Measurements from ENCODE around the gene GAL3ST2.
"Not testable (repeated sequence)": the region's sequence is repeated elsewhere in the genome, so short reads cannot be mapped to it uniquely, and the experiment has no call there.

The GAL3ST2 gene

GRCh38 chr2:241773511-241774418, 2.9 kb upstream of the GAL3ST2 start:
- peaks cover 20% of the 10 kb centered on the region for H3K4me1 ChIP-seq (ENCODE audit: control insufficient read depth, insufficient read depth, low read length)
- no peaks in the 10 kb centered on the region for H3K36me3 ChIP-seq (ENCODE audit: control insufficient read depth, insufficient read depth, low read length)
- H3K9me3 ChIP-seq (ENCODE audit: control insufficient read depth, low read length), result no peaks in the 10 kb centered on the region
- no peak overlapping the region for H3K9ac ChIP-seq (ENCODE audit: low read length)
- H3K27me3 ChIP-seq (ENCODE audit: control insufficient read depth, insufficient read depth, low read length), result peaks cover 25% of the 10 kb centered on the region
- H3K4me3 ChIP-seq (ENCODE audit: low read length), result no peak overlapping the region

DNA sequence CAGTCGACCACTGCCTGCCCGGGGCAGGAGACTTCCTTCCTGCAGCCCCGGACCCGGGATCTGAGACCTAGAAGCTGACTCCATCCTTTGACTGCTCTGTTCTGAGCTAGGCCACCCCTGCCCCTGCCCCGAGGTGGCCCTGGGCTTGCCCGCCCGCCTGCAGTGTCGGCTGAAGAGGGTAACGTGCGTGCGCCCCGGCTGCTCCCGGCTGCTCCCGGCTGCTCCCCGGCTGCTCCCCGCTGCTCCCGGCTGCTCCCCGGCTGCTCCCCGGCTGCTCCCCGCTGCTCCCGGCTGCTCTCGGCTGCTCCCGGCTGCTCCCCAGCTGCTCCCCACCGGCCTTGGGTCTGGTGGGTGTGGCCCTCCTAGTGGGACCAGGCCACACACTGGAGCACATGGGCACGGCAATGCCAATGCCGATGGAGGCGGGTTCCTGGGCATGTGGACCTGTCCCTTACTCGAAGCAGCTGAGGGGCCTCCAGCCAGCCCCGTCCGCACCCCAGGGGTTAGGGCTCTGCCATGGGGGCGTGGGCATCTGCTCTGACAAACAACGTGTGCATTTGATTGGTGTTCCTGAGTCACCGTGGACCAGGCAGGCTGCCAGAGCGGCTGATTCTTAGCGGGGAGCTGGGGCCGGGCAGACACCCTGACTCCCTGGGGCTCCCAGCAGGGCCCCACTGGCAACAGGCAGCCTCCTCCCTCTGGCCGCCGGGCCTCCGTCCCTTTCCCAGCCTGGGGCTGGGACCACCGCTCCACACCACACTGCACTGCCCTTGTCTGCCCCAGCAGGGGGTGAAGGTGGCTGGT, 2.0 kb upstream of the GAL3ST2 start:
- H3K27me3 ChIP-seq (ENCODE audit: control insufficient read depth, insufficient read depth, low read length), result peaks cover 25% of the 10 kb centered on the region
- H3K36me3 ChIP-seq (ENCODE audit: control insufficient read depth, insufficient read depth, low read length), result no peaks in the 10 kb centered on the region
- no peaks in the 10 kb centered on the region for H3K9me3 ChIP-seq (ENCODE audit: control insufficient read depth, low read length)
- H3K4me1 ChIP-seq (ENCODE audit: control insufficient read depth, insufficient read depth, low read length), result peaks cover 20% of the 10 kb centered on the region
- no peak overlapping the region for H3K4me3 ChIP-seq (ENCODE audit: low read length)
- no peak overlapping the region for H3K9ac ChIP-seq (ENCODE audit: low read length)

GRCh38 chr2:241775223-241776177, 1.1 kb upstream of the GAL3ST2 start:
- Histone ChIP-seq H3K36me3 (ENCODE audit: control insufficient read depth, insufficient read depth, low read length) (no peaks in the 10 kb centered on the region), H3K4me1 (ENCODE audit: control insufficient read depth, insufficient read depth, low read length) (peaks cover 20% of the 10 kb centered on the region), H3K4me3 (ENCODE audit: low read length) (no peak overlapping the region), H3K9ac (ENCODE audit: low read length) (no peak overlapping the region), H3K27me3 (ENCODE audit: control insufficient read depth, insufficient read depth, low read length) (peaks cover 25% of the 10 kb centered on the region), H3K9me3 (ENCODE audit: control insufficient read depth, low read length) (no peaks in the 10 kb centered on the region)

GRCh38 chr2:241777170-241777685, 606 bp downstream of the GAL3ST2 start:
- no peak overlapping the region for H3K9ac ChIP-seq (ENCODE audit: low read length)
- peaks cover 20% of the 10 kb centered on the region for H3K4me1 ChIP-seq (ENCODE audit: control insufficient read depth, insufficient read depth, low read length)
- H3K36me3 ChIP-seq (ENCODE audit: control insufficient read depth, insufficient read depth, low read length), result no peaks in the 10 kb centered on the region
- peaks cover 19% of the 10 kb centered on the region for H3K27me3 ChIP-seq (ENCODE audit: control insufficient read depth, insufficient read depth, low read length)
- no peaks in the 10 kb centered on the region for H3K9me3 ChIP-seq (ENCODE audit: control insufficient read depth, low read length)
- no peak overlapping the region for H3K4me3 ChIP-seq (ENCODE audit: low read length)

- peaks cover 19% of the 10 kb centered on the region for H3K27me3 ChIP-seq (ENCODE audit: control insufficient read depth, insufficient read depth, low read length)
Observed at GRCh38 chr2:241777686-241778627, 1.3 kb downstream of the GAL3ST2 start.

GRCh38 chr2:241780939-241781569, 4.4 kb downstream of the GAL3ST2 start:
- H3K9ac ChIP-seq (ENCODE audit: low read length), result no peak overlapping the region
- H3K27me3 ChIP-seq (ENCODE audit: control insufficient read depth, insufficient read depth, low read length), result peaks cover 7% of the 10 kb centered on the region
- no peak overlapping the region for H3K4me3 ChIP-seq (ENCODE audit: low read length)
- no peaks in the 10 kb centered on the region for H3K9me3 ChIP-seq (ENCODE audit: control insufficient read depth, low read length)
- H3K4me1 ChIP-seq (ENCODE audit: control insufficient read depth, insufficient read depth, low read length), result no peaks in the 10 kb centered on the region
- H3K36me3 ChIP-seq (ENCODE audit: control insufficient read depth, insufficient read depth, low read length), result no peaks in the 10 kb centered on the region

More at GRCh38 chr2:241777686-241778627, 1.3 kb downstream of the GAL3ST2 start:
- Histone ChIP-seq H3K4me1 (ENCODE audit: control insufficient read depth, insufficient read depth, low read length) (peaks cover 20% of the 10 kb centered on the region), H3K9me3 (ENCODE audit: control insufficient read depth, low read length) (no peaks in the 10 kb centered on the region), H3K36me3 (ENCODE audit: control insufficient read depth, insufficient read depth, low read length) (no peaks in the 10 kb centered on the region), H3K9ac (ENCODE audit: low read length) (no peak overlapping the region), H3K4me3 (ENCODE audit: low read length) (no peak overlapping the region)

DNA sequence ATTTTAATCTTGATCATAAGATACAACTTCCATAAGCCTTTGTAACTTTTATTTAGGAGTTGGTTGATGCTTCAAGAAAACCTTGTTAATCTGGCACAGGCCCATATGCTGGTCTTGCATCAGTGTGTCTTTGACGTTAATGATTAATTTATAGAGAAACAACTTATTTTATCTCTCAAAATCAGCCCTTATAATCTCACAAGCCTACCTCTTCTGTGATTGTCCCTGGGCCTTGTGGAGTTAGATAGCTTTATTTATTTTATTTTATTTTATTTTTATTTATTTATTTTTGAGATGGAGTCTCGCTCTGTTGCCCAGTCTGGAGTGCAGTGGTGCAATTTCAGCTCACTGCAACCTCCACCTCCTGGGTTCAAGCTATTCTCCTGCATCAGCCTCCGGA, 5.4 kb downstream of the GAL3ST2 start:
- not testable (repeated sequence) for H3K9ac ChIP-seq (ENCODE audit: low read length); H3K4me1 ChIP-seq (ENCODE audit: control insufficient read depth, insufficient read depth, low read length); H3K36me3 ChIP-seq (ENCODE audit: control insufficient read depth, insufficient read depth, low read length); H3K9me3 ChIP-seq (ENCODE audit: control insufficient read depth, low read length); H3K27me3 ChIP-seq (ENCODE audit: control insufficient read depth, insufficient read depth, low read length); H3K4me3 ChIP-seq (ENCODE audit: low read length)

- no peaks in the 10 kb centered on the region for H3K9me3 ChIP-seq (ENCODE audit: control insufficient read depth, low read length)
- H3K27me3 ChIP-seq (ENCODE audit: control insufficient read depth, insufficient read depth, low read length), result no peaks in the 10 kb centered on the region
- no peak overlapping the region for H3K4me3 ChIP-seq (ENCODE audit: low read length)
- no peak overlapping the region for H3K9ac ChIP-seq (ENCODE audit: low read length)
- H3K4me1 ChIP-seq (ENCODE audit: control insufficient read depth, insufficient read depth, low read length), result no peaks in the 10 kb centered on the region
- no peaks in the 10 kb centered on the region for H3K36me3 ChIP-seq (ENCODE audit: control insufficient read depth, insufficient read depth, low read length)
Observed at GRCh38 chr2:241788135-241788534, 11.5 kb downstream of the GAL3ST2 start.

DNA sequence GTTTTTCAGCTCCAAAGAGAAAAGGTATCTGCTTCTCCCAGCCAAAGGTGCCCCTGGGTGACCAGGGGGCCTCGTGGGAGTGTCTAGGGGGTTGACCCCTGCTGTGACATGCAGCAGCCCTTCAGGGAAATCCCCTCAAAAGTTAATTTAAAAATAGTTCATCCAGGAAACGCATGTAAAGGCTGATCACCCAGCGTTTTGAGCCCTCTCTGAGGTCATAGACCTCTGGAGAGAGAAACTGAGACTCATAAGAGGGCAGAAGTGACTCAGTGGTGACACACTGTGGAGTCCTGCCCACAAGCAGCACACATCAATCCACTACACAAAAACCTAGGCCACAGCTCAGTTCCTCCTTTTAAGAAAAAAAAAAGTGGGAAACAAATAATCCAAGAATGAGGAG, 11.9 kb downstream of the GAL3ST2 start:
- no peak overlapping the region for H3K9ac ChIP-seq (ENCODE audit: low read length)

DNA sequence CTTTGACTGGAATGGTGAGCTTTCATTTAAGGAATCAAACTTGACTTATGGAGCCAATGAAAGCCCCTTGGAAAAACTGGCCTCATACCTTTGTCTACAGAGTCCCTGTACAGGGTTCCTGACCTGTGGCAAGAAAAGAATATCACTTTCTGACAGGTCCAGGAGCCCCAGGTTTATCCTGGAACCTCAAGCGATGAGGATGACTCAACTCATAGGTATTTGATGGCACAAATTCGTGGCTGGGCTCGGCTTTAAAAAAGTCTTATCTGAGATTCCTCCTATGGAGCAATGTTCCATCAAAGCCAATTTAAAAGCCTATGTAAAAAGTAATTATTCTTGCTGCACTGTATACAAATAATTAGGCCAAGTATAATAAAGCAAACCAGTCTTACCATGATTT, 14.8 kb downstream of the GAL3ST2 start:
- not testable (repeated sequence) for H3K27me3 ChIP-seq (ENCODE audit: control insufficient read depth, insufficient read depth, low read length); H3K9me3 ChIP-seq (ENCODE audit: control insufficient read depth, low read length); H3K4me3 ChIP-seq (ENCODE audit: low read length); H3K9ac ChIP-seq (ENCODE audit: low read length); H3K36me3 ChIP-seq (ENCODE audit: control insufficient read depth, insufficient read depth, low read length); H3K4me1 ChIP-seq (ENCODE audit: control insufficient read depth, insufficient read depth, low read length)

More for the DNA sequence above, 11.9 kb downstream of the GAL3ST2 start:
- Histone ChIP-seq H3K36me3 (ENCODE audit: control insufficient read depth, insufficient read depth, low read length) (no peaks in the 10 kb centered on the region), H3K4me1 (ENCODE audit: control insufficient read depth, insufficient read depth, low read length) (no peaks in the 10 kb centered on the region), H3K4me3 (ENCODE audit: low read length) (no peak overlapping the region), H3K9me3 (ENCODE audit: control insufficient read depth, low read length) (no peaks in the 10 kb centered on the region), H3K27me3 (ENCODE audit: control insufficient read depth, insufficient read depth, low read length) (no peaks in the 10 kb centered on the region)

Measured in mucosa of stomach (tissue), 1 donor.